H1 (cell line): Measurements from ENCODE around the gene TCF7. TPM values are rescaled to one million over a fixed set of nuclear protein-coding genes. Genes with fewer than 3 reads are reported as not detected.

ENCODE experiments used
- CREB1 ChIP-seq: IDR thresholded peaks from 2 replicates; pipeline ENCODE4 v1.6.1; 2012; ENCODE audit warnings: inconsistent platforms
- EP300 ChIP-seq, 2 experiments: IDR thresholded peaks; 1 replicate in 1 of 2; 2 replicates in 1 of 2; pipeline ENCODE4 v1.6.1; 2011 to 2012; ENCODE audit warnings: low read depth in 2 of 2, low read length in 2 of 2, mild to moderate bottlenecking in 2 of 2, borderline replicate concordance in 1 of 2, inconsistent platforms in 1 of 2, moderate library complexity in 1 of 2
- POLR2AphosphoS5 ChIP-seq: IDR thresholded peaks from 2 replicates; pipeline ENCODE4 v1.6.1; 2011; ENCODE audit warnings: low read depth, low read length
- polyA plus RNA-seq, 7 experiments: library from polyadenylated mRNA; depleted of rRNA in 3 of 7; stranded (reverse) in 5 of 7; unstranded in 2 of 7; fragments of >200 nt in 5 of 7; fragments of 200-250 nt in 2 of 7; gene quantifications; 1 replicate in 5 of 7; 2 replicates in 1 of 7; 4 replicates in 1 of 7; pipeline versions ENCODE4 v1.2.1 to v1.2.3, GENCODE V29; 2011 to 2013; ENCODE audit warnings: missing spikeins in 2 of 7, mixed read lengths in 2 of 7
- total RNA-seq: library from RNA; stranded (reverse); fragmentation: NEBNext Ultra II Directional; extraction: Animal tissue kit (Norgen Biotek cat#: 25700); gene quantifications from 2 replicates; pipeline ENCODE4 v1.2.1, GENCODE V29; 2021

The TCF7 gene
- total and polyA plus RNA-seq, 2 of the 8 experiments (the other 6 are each of a cell fraction or from before 2014, with no cell fraction given), result 4.7 to 8.5 TPM

DNA sequence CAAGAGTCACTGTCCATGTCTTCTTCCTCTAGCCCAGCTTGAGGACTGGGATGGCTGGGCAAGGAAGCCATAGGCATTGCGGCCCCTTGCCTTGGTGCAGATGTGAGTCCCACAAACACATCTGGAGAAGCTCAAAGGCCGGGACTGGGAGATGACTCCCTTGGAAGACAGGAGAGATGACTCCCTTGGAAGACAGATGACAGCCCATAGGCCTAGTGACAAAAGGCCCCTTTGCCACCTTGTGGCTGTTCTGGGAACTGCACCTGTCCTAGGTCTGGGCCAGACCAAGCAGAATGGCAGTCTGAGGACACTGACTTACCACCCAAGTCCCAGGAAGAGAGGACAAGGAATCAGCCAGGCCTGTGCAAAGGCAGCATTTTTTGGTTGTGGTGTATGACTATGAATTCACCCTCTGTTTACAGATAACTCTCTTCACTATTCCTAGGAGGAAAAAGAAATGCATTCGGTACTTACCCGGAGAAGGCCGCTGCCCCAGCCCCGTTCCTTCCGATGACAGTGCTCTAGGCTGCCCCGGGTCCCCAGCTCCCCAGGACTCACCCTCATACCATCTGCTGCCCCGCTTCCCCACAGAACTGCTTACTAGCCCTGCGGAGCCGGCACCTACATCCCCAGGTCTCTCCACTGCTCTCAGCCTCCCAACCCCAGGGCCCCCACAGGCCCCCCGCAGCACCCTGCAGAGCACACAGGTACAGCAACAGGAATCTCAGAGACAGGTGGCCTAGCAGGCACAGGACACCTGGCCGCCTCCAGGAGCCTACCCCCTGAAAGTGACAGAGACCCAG is 31.5 kb downstream of the TCF7 start (continued):
- TF ChIP-seq EP300 (IDR thresholded peaks at IDR 0.05; ENCODE audit: borderline replicate concordance in 1 of 2, low read depth in 2 of 2, low read length in 2 of 2), result no peak
- peak; percentile 29; the same call in 1 of the 2 replicates for TF ChIP-seq CREB1
- TF ChIP-seq POLR2AphosphoS5, result peak; percentile 12; the same call in 1 of the 2 replicates
- TF ChIP-seq, all 59 proteins: peak for 5
